T-helper 9 cell (primary cell): Measurements from ENCODE around the gene COPS8.

Experiments used
- DNase-seq: peaks from one replicate; pipeline ENCODE4 v3.0.0-alpha.2; 2020

The COPS8 gene

DNA sequence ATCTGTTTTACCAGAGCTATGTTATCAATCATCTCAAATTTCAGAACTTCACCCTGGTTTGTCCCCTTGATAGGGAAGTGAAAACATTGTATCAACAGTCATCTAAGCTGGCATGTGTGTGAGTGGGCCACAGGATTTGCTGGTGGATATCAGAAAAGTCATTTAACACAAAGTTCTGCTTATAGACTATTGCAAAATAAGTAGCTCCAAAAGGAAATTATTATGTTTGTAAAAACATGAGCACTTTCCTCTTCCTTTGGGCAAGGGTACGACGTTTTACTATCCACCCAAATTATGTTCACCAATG is 20.7 kb upstream of the COPS8 start:
- no peak for DNase-seq

DNA sequence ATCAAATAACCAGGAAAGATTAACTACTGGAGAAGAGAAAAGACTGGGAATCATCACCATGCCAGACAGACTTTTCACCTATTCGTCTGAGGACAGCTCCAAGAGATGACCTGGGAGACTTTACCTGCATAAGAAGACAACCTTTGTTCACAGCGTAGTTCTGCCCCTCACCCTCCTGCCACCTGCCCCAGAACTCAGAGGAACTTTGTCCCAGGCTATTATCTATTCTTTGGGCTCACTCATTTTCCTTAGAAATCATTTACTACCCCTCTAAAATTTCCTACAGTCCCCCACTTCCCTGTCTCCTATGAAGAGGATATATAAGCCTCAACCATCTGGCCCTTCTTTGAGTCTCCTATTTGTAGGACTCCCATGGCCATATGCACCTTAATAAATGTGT is 19.3 kb upstream of the COPS8 start:
- no peak for DNase-seq

DNA sequence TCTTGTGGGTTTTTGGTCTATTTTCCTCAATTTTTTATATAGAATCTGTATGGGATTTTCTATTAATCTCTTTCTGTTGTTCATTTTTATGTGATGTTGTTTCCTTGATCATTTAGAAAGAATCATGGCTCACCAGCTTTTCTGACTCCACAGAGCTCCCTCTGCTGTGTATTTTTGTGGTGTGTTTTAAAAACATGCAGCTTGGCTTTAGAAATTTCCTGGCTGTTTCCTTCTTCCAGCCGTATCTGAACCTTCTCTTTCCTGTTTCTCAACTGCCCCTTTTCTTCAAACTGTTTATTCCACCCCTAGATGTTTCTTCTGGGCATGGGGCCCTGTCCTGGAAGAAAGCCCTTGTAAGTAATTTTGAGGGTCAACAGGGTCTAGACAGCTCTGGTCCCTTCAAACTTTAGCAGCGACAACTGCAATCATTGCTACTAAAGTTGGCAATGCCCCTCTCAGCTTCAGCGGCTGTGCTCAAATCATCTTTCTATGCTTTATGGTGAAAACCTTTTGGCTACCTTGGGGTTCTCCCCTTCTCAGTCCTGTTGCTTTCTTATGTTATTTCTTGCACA is 17.6 kb upstream of the COPS8 start:
- no peak for DNase-seq

DNA sequence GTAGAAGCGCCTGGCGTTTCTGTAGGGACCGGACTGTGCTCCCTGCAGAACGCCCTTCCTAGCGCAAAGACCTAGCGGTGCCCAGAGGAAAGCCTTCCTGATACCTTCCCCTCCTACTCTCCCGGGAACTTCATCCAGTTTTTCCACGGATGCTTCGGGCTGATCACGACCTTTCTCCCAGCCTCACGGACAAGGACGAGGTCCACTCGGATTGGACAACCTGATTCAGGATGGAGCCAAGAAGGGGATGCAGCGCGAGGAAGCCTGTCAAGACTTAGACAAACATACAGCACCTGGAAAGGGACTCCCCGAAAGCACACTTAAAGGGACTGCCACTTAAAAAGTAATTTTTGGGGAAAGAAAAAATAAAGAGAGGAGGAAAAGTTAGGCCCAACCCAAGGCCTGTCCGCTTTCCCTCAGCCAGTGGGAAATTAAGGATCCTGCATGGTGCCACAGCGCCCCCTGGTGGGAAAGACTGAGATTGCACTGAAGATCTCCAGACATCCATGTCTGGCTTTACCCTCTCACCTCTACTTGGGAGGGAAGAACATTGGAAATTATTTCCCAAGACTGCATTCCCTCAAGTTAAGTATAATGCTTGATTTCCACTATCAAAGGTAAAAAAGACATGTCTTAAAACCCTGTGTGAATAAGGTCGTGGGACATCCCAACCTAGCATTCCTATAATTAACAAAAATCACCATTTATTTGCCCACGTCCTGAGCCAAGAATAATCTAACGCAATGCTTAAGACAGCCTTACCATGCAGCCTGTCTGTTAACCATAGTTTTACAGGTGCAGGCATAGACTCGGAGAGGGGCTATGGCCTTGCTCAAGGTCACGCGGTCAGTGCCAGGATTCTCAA is 13.4 kb upstream of the COPS8 start:
- DNase-seq = peak; percentile 77

DNA sequence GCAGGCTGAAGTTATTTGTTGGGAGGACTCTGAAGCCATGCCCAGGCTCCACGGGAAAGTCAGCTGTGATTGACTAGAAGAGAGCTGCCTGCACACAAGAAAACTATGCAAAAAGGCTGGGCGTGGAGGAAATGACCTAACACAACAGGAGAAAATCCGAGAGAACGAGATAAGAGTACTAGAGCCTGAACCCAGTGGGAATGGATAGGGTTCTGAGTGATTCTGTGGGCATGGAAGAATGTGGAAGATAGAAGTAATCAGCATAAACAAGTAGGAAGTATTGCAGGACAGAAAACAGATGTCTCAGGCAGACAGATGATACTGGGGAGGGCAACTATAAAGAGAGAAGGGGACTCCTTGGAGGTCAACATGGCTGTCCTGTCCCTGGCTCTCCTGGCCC is 12.1 kb upstream of the COPS8 start:
- no peak for DNase-seq

DNA sequence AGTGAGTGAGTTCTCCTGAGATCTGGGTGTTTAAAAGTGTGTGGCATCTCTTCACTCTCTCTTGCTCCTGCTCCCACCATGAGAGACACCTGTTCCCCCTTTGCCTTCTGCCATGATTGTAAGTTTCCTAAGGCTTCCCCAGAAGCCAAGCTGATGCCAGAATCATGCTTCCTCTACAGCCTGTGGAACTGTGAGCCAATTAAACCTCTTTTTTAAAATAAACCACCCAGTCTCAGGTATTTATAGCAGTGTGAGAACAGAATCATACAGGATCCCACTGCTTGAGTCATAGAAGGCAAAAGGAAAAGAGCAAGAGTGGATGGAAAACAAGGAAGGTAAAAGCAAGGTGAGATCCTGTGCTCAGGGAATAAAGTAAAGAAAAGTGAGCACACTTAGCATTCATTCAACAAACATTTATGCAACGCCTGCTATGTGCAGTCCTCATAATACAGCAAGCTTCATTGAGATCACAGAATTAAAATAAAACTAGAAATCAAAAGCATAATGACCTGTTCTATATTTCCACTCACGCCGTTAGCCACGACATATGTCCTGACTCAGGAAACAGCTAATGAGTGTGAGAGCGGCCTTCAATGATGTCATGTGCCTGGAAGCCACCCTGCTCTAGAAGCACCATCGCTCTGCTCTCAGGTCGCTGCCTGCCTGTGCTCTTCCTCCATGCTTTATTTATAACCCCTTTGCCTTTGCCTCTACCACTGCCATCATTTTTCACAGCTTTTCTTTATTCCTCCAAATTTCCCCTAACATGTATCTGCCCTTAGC is 11.3 kb upstream of the COPS8 start:
- no peak for DNase-seq

DNA sequence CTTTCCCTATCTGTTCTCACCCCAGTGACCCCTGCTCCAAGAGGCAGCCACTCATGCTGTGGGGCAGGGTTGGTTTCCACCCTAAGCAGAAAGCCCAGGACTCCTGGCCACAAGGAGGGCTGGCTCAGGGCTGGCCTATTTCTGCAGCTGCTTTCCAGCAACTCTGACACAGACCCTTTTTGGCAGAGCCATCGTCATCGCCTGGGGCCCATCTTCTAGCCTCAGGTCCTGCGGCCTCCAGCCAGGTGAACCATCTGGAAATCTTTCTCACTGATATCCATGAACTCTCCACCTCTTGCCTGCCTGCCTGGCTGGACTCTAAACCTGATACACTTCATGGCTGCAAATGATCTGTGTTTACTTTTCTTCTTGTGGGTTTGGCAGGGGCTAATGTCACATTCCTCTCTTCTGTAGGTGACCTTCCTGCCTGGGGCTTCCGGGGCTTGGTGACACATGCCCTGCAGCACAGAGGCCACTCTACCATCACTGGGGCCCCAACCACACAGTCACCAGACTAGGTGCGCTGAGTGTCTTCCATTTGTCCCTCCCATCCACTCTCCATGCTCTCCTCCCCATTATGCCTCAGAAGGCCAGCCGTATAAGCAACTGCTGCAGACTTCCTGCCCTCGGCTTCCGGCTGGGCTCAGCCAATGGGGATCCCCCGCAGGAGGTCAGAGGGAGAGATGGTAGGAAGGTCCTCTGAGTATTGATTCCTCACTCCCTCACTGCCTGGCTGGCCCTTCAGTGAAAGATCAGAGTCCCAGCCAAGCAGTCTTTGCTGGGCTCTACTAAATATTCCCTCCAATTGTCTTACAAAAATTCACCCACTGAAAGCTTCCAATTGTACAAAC is 9.7 kb upstream of the COPS8 start:
- DNase-seq = no peak

DNA sequence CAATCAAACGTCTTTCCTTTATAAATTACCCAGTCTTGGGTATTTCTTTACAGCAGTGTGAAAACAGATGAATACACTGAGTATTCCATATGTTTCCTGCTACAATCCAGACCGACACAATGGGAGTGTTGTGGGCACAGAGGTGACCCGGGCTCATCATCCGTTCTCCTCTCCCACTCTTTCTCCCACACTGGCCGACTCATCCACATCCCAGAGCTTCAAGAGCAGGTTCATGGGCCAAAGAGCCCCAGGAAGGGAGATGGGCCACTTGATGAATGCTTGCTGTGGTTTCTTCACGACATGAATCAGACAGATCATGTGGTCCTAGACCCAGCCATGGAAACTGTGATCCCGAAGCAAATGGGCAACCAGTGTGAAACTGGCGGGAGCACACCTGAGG is 4.1 kb upstream of the COPS8 start:
- DNase-seq = no peak

DNA sequence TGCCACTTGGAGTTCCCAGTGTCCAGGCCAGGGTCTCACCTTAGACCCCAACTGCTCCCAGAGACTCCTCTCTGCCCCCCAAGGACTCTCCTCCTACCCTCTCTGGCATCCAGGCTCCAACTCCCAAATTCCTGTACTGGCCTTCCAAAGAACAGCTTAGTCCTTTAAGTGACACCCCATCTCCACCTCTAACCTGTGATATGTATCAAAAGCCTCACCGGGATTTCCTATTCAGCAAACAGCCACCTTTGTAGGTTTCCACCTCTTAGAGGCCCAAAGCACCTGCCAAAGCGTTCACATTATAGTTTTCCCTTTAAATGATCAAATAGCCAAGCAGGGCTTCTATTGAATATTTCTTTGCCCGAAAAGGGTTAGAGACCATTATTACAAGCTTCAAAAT is 2.7 kb upstream of the COPS8 start:
- DNase-seq = no peak

DNA sequence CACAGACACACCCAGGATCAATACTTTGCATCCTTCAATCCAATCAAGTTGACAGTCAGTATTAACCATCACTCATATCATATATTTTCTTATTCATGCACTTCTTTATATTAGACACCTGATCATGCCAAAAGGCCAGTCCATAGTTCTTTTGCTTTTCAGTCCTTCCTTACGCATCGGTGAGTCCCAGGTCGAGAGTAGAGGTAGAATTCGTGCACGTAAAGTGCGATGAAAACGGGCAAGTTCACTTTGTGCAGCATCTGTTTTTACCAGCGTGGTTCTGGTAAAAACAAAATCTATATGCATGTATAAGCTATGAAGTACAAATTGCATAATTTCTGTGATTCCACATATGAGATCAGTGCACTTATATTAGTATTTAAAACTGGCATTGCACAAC is 1.2 kb upstream of the COPS8 start:
- DNase-seq = no peak

DNA sequence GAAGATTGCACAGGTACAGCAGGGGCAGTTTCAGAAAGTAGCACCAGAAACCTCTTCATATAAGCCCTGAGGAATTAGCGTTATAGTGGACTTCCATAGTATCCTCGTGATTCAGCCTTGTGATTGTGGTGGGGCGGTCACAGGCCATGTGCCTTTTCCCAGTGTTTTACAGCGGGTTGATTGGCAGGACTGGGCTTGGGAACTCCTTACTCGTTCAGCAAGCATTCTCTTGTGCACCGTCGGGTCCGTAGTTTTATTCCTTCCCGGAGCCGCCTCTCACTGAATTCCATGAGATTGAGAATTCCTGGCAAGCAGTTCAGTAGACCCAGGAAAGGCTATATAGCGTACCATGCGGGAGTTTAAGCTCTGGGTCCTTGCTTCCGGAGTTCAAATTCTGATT is 5.2 kb downstream of the COPS8 start:
- DNase-seq = no peak

DNA sequence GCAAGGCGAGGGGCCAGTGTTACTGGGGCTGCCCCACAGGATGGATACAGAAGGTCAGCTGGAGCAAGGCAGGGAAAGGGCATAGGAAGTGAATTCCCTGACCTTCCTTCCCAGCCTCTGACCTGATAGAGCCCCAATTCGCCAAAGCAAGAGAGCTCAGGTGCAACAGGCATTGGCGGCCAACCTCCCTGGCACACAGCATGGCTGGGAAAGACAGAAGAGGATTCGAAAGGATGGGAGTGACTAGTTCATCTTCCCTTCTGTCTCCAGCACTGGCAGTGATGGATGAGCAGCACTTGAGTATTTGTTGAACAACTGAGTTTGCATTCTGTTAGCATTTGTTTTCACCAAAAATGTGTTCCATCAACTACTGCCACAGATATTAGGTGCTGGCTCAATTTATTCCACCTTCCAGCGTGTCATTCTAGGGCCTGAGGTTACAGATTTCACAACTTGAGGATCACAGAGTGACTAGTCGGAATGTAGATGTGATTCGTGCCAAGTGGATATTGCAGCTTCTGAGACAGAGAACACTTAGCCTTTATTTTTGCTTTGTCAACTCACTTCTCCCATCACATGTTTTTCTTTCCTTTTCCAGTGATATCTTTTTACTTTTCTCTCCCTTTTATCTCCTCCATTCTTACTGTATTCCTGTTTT is 6.2 kb downstream of the COPS8 start:
- no peak for DNase-seq

DNA sequence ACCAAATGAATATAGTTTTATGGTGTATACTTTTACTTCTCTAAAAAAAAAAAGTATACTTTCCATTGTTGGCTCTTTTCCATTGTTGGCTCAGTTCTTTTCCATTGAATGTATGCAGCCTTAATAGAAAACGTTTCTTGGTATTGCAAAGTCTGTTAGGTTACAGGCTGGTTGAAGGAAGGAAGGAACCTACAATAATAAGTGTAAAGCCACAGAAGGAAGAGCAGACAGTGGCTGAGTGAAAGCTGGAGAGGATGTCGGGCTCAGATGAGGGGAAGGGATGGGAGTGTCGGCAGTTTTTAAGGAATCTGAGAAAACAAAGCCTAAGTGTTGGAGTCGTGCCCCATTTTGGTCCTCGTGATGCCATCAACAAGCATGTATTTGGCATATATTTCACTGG is 6.8 kb downstream of the COPS8 start:
- DNase-seq = no peak

DNA sequence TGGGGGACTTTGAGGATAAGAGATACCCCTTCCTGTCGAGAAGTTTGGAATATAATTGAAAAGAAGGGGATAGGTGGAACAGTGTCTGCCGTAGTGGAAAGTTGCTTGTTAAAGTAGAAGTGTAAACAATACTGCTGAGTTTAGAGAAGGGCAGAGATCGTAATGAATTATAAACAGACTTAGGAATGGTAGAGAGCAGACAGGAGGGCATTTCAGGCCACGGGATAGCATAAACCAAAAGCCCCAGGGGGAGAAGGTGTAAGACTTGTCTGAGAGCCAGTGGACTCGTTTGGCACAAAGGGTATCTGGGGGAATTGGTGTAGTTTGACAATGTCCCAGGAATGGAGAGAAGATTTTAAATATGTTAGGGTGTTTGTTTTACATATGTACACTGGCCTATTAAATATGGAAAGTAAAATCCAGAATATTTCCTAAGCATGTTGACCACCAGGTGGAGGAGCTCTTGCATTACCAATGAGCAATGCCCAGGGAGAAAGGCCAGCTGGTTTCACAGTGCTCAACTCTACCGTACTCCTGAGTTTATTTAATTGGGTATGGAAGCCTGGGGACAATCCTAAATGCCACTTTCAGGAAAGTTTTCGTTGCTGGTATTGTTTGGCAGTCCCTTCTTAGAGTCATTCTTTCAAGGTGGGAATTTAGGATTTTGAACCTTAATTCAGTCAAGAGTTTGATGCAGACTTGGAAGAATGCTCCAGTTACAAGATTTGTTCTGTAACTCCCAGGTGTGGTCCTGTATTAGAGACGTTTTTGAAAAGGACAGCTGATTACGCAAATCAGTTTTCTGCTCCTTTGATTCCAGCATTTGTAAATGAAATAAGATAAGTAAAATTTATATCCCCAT is 7.5 kb downstream of the COPS8 start:
- no peak for DNase-seq

DNA sequence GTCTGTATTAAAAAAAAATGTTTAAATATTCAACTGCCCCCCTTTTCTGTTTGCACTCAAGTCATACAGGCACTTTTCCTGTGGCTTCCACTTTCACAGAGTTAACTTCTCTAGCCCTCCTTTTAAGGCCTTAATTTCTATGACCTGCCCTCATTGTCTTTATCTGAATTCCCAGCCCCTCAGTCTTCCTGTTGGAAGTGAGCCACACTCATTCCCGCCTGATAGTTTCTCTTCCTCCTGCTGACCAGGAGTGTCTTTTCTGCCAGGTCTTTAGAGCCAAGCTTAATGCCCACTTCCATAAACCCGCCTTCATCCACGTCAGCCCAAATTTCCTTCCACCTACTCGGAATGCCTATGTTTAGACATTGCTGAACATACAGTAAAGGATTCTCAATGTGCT is 10.5 kb downstream of the COPS8 start:
- no peak for DNase-seq

DNA sequence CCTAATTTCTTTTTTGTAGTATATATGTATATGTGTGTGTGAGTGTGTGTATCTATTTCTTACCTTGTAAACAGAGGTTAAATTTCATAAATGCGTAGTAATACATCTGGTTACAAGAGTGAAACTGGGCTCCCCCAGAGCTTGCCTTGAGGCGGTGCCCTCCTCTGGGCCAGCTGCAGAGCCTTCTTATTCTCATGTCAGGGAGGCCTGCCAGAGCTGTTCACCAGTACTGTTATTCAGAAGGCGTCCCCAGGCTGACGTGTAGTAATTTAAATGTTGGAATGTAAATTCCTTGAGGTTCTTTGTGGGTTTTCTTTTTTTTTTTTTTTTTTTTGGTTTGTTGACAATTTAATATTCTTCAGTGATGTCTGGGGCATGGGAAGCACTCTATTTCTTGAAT is 11.2 kb downstream of the COPS8 start:
- DNase-seq = no peak

DNA sequence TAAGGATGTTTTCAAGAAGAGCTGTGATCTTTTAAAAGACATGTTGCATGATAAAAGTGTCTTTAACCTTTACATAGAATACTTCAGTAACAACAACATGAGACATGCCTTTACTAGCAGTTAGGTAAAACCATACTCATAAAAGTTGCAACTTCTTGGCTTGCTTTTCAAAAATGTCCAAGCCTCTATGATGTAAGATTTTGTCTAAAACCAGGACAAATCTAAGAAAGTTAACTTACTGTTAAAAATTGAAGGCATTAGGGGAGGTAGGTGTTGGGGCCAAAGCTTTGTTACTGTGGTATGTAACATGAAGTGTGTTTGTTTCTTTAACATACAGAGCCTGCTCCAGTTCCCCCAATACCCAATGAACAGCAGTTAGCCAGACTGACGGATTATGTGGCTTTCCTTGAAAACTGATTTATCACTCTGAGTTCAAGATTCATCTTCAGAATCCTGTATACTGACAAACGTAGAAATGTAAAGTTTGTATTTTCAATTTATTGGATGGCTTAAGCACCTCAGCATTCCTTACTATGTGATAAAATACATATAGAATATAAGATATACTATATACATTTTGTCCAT is 11.7 kb downstream of the COPS8 start:
- no peak for DNase-seq

DNA sequence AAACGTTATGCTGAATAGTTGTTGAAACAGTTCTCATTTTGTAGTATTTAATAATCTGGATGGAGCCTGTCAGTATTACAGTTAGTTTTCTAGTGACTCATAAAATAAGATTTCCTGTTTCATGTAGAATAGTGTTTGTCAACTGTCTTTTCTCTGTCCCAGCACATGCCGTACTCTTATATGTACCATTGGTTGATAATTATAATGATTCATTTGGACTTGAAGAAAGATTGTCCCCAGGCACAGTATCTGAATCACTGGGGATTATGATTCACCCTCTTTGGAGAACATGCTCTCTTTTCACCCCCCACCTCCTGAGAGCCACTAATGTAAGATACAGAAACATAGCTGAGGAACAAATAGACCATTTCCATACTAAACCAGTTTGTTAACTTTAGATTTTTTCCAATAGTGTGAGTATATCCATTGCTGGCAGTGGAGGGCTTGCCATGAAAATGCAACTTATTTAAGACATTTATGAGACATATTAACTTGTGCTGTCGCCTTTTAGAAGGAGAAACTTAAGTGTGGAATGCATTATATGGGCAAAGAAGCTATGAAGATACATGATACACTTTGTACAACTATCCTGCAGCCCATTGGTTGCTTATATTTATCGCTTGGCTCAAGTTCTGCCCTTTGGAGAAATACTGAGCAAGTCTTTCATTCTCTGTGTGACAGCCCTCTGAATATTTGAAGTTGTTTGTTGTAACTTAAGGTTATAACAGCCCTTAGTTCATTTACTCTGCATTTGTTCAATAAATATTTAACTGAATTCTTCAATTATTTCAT is 12.4 kb downstream of the COPS8 start:
- no peak for DNase-seq

DNA sequence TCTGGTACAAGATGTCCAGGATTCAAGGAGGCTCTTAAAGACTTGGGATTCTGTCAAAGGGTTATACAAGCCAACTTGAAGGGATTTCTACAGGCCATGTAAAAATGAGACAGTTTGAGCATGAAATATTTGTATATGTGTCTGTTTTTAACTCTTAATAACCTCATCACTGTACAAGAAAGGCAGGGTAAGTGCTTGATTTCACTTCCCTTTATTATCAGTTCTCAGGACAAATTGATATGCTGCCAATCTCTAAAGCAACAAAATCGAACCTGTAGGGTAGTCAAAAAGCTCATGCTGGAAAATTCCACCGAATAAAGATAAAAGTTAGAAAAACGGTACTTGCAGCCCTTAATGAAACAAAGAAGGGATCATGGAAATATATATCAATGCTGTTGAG is 14.1 kb downstream of the COPS8 start:
- no peak for DNase-seq
